ENCODE measurements around the gene DOCK3.

The DOCK3 gene

GRCh38 chr3:51429138-51429537, 754.4 kb downstream of the DOCK3 start:
- no peak for DNase-seq (ENCODE audit: low spot score)
